Neural progenitor cell (in vitro differentiated cells): Measurements from ENCODE around the gene RBCK1. TPM values are rescaled to one million over a fixed set of nuclear protein-coding genes. Genes with fewer than 3 reads are reported as not detected.

Experiments
- DNase-seq: peaks from one replicate; pipeline ENCODE4 v3.0.0-alpha.2; 2016; ENCODE audit warnings: low spot score
- H2AFZ ChIP-seq: fragments of 200-600 bp; sonication (generic); replicated peaks from 2 replicates; pipeline ENCODE4 v1.6.1; 2016; ENCODE audit warnings: antibody characterized with exemption
- H3F3A ChIP-seq: fragments of 200-600 bp; sonication (generic); 2 replicates; pipeline ENCODE4 v1.6.1; 2016; ENCODE audit warnings: antibody characterized with exemption, low read depth
- H3K27ac ChIP-seq: fragments of 200-600 bp; sonication (generic); 2 replicates; pipeline ENCODE4 v1.5.1; 2016; ENCODE audit warnings: mild to moderate bottlenecking
- H3K27me3 ChIP-seq: fragments of 200-600 bp; sonication (generic); 2 replicates; pipeline ENCODE4 v1.6.1; 2016; ENCODE audit warnings: mild to moderate bottlenecking, moderate library complexity
- H3K36me3 ChIP-seq: fragments of 200-600 bp; sonication (generic); 2 replicates; pipeline ENCODE4 v1.5.1; 2016
- H3K4me1 ChIP-seq: fragments of 200-600 bp; sonication (generic); 2 replicates; pipeline ENCODE4 v1.6.1; 2016; ENCODE audit warnings: mixed run types
- H3K4me2 ChIP-seq: fragments of 200-600 bp; sonication (generic); 2 replicates; pipeline ENCODE4 v1.6.1; 2016
- H3K4me3 ChIP-seq: fragments of 200-600 bp; sonication (generic); 2 replicates; pipeline ENCODE4 v1.5.1; 2016
- H3K79me2 ChIP-seq: fragments of 200-600 bp; sonication (generic); 2 replicates; pipeline ENCODE4 v1.6.1; 2016; ENCODE audit warnings: low read depth
- H3K9ac ChIP-seq: fragments of 200-600 bp; sonication (generic); 2 replicates; pipeline ENCODE4 v1.6.1; 2016
- H3K9me3 ChIP-seq: fragments of 200-600 bp; sonication (generic); 2 replicates; pipeline ENCODE4 v1.5.1; 2016; ENCODE audit warnings: low read depth
- H4K20me1 ChIP-seq: fragments of 200-600 bp; sonication (generic); 2 replicates; pipeline ENCODE4 v1.6.1; 2016; ENCODE audit warnings: low read depth
- H3K27ac Mint-ChIP-seq: 3 replicates; pipeline ENCODE4 v1.8.0; 2021; ENCODE audit warnings: mixed read lengths
- H3K27me3 Mint-ChIP-seq: 2 replicates; pipeline ENCODE4 v1.8.0; 2022; ENCODE audit warnings: low read depth, mild to moderate bottlenecking, inconsistent platforms, moderate library complexity, mixed read lengths; ENCODE audit not compliant: insufficient read depth
- H3K36me3 Mint-ChIP-seq: 3 replicates; pipeline ENCODE4 v1.8.0; 2021; ENCODE audit warnings: mixed read lengths
- H3K4me1 Mint-ChIP-seq: 3 replicates; pipeline ENCODE4 v1.8.0; 2021; ENCODE audit warnings: mixed read lengths
- H3K4me3 Mint-ChIP-seq: 3 replicates; pipeline ENCODE4 v1.8.0; 2021; ENCODE audit warnings: mild to moderate bottlenecking, moderate library complexity, mixed read lengths
- H3K9me3 Mint-ChIP-seq: 3 replicates; pipeline ENCODE4 v1.8.0; 2020; ENCODE audit warnings: mixed read lengths
- CTCF ChIP-seq: fragments of 200-600 bp; sonication (generic); IDR thresholded peaks from 2 replicates; pipeline ENCODE4 v1.5.1; 2017; ENCODE audit warnings: antibody characterized with exemption, mild to moderate bottlenecking
- EZH2 ChIP-seq: fragments of 200-600 bp; sonication (generic); IDR thresholded peaks from 2 replicates; pipeline ENCODE4 v1.6.1; 2017; ENCODE audit warnings: antibody characterized with exemption, mild to moderate bottlenecking, moderate library complexity
- EZH2phosphoT487 ChIP-seq: fragments of 200-600 bp; sonication (generic); IDR thresholded peaks from 2 replicates; pipeline ENCODE4 v1.6.1; 2017; ENCODE audit warnings: antibody characterized with exemption
- total RNA-seq: library from RNA; depleted of rRNA; stranded (reverse); fragments of >200 nt; gene quantifications from 2 replicates; pipeline ENCODE4 v1.2.3, GENCODE V29; 2015; ENCODE audit warnings: low replicate concordance

Gene RBCK1
- total RNA-seq, 1 donor from 2014 or later = 24.3 TPM

DNA sequence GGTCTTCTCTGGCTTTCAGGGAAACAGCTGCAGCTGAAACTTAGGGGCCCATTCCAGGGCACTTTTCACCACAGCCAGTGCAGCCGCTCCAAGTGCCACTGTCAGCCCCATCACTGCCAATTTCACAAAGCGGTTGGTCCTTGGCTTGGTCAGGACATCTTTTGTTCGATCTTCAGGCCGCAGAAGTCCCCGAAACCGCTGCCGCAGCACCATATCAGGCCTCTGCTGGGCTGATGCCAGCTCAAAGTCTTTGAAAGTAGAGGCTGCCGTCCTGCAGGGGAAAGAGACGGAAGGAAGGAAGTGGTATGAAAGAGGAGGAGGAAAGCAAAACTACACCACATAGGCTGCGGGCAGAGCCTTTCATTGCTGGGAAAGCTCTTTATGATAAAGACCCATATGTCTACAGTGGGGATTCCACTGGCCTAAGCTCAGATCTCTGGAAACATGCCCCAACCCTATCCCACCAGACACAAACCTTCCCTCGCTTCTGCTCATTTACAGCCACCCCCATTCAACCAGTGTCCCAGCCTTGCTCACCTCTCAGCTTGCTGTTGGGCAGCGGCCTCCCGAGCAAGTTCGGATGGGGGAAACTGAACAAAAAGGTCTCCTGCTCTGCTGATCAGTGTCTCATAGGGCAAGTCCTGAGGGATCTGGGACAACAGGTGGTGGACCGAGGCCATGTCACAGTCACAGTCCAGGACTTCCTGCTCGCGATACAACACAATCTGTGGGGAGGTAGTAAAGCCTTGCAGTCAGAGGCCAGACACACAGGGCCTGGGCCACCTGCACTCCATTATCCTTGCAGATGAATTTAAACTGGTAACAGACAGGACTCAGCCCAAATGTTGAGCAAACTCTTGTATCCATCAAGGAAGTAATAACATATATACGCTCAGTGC is 30.7 kb downstream of the RBCK1 start:
- no peaks in the 10 kb centered on the region for H3K27me3 ChIP-seq
- no peaks in the 10 kb centered on the region for H4K20me1 ChIP-seq
- no peak overlapping the region for H3K4me2 ChIP-seq
- no peak overlapping the region for H3K4me3 ChIP-seq
- Mint-ChIP-seq H3K27ac (no peak overlapping the region), H3K36me3 (peaks cover 49% of the 10 kb centered on the region), H3K4me3 (no peak overlapping the region), H3K9me3 (no peaks in the 10 kb centered on the region), H3K27me3 (peaks cover 6% of the 10 kb centered on the region), H3K4me1 (peaks cover 5% of the 10 kb centered on the region)
- H3F3A ChIP-seq = peaks cover 2% of the 10 kb centered on the region
- no peaks in the 10 kb centered on the region for H3K4me1 ChIP-seq
- no peaks in the 10 kb centered on the region for H3K9me3 ChIP-seq
- H3K79me2 ChIP-seq = no peaks in the 10 kb centered on the region
- no peak for DNase-seq
- H3K27ac ChIP-seq = no peak overlapping the region
- no peak overlapping the region for H3K9ac ChIP-seq
- H3K36me3 ChIP-seq = no peaks in the 10 kb centered on the region
- no peak for TF ChIP-seq EZH2
- TF ChIP-seq CTCF = no peak
- TF ChIP-seq EZH2phosphoT487 = no peak
- no peak overlapping the region for H2AFZ ChIP-seq

GRCh38 chr20:440148-440547 is 32.0 kb downstream of the RBCK1 start:
- H3K9me3 Mint-ChIP-seq = no peaks in the 10 kb centered on the region
- H3K4me1 ChIP-seq = no peaks in the 10 kb centered on the region
- H3K27ac Mint-ChIP-seq = no peak overlapping the region
- H3K9ac ChIP-seq = no peak overlapping the region
- H3K4me1 Mint-ChIP-seq = peaks cover 7% of the 10 kb centered on the region
- peaks cover 2% of the 10 kb centered on the region for H3F3A ChIP-seq
- no peaks in the 10 kb centered on the region for H3K27me3 ChIP-seq
- no peaks in the 10 kb centered on the region for H3K9me3 ChIP-seq
- H3K27ac ChIP-seq = no peak overlapping the region
- no peaks in the 10 kb centered on the region for H4K20me1 ChIP-seq
- no peak overlapping the region for H3K4me3 Mint-ChIP-seq
- no peak overlapping the region for H3K4me2 ChIP-seq
- H3K36me3 ChIP-seq = no peaks in the 10 kb centered on the region
- H3K4me3 ChIP-seq = no peak overlapping the region
- TF ChIP-seq EZH2 = no peak
- TF ChIP-seq EZH2phosphoT487 = no peak
- TF ChIP-seq CTCF = no peak
- no peak for DNase-seq
- no peaks in the 10 kb centered on the region for H3K79me2 ChIP-seq
- no peak overlapping the region for H2AFZ ChIP-seq
- peaks cover 1% of the 10 kb centered on the region for H3K27me3 Mint-ChIP-seq
- H3K36me3 Mint-ChIP-seq = peaks cover 51% of the 10 kb centered on the region

DNA sequence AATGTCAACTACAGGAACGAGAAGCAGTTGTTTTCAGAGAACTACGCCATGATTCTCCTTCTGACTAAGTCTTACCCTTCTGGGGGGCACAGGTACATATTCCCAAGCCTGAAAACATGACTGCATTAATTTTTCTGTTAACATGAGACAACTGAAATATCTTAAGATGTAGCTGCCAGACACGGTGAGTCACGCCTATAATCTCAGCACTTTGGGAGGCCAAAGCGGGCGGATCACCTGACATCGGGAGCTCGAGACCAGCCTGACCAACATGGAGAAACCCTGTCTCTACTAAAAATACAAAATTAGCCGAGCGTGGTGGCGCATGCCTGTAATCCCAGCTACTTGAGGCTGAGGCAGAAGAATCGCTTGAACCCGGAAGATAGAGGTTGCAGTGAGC is 32.5 kb downstream of the RBCK1 start:
- Histone ChIP-seq H3F3A (peaks cover 2% of the 10 kb centered on the region), H4K20me1 (no peaks in the 10 kb centered on the region), H3K9ac (no peak overlapping the region), H3K9me3 (no peaks in the 10 kb centered on the region), H2AFZ (no peak overlapping the region), H3K27ac (no peak overlapping the region), H3K4me1 (no peaks in the 10 kb centered on the region), H3K79me2 (no peaks in the 10 kb centered on the region), H3K4me2 (no peak overlapping the region), H3K4me3 (no peak overlapping the region), H3K27me3 (no peaks in the 10 kb centered on the region), H3K36me3 (no peaks in the 10 kb centered on the region)
- Mint-ChIP-seq H3K4me1 (peaks cover 8% of the 10 kb centered on the region), H3K4me3 (no peak overlapping the region), H3K27me3 (no peaks in the 10 kb centered on the region), H3K36me3 (peaks cover 48% of the 10 kb centered on the region), H3K9me3 (no peaks in the 10 kb centered on the region), H3K27ac (no peak overlapping the region)
- no peak for DNase-seq
- TF ChIP-seq EZH2phosphoT487 (no peak), CTCF (no peak), EZH2 (no peak)
